Measurements from ENCODE around the gene CREB5. TPM values are rescaled to one million over a fixed set of nuclear protein-coding genes. Genes with fewer than 3 reads are reported as not detected.

CREB5 gene
- total and polyA plus RNA-seq, 2 donors (not counting 3 experiments of a cell fraction or from before 2014, with no cell fraction given) = 19.6 to 28.4 TPM

GRCh38 chr7:28717445-28718054 lies 305.2 kb downstream of the CREB5 start:
- peaks cover 3% of the 10 kb centered on the region for H4K20me1 ChIP-seq (replicated peaks; ENCODE audit: control insufficient read depth, extremely low read depth, insufficient read depth, low read length)
- intact Hi-C loops (cut with micrococcal nuclease) (no loop called here), dilution Hi-C loops (cut with MboI; ENCODE audit: extremely low pct_ligation_motif_present, low sequenced_read_pairs) (no loop called here)
- no peak overlapping the region for H2AFZ ChIP-seq (ENCODE audit: low read depth, low read length)
- H3K4me3 ChIP-seq (replicated peaks in 1 of 3; ENCODE audit: insufficient read depth in 1 of 3, low read depth in 1 of 3, low read length in 3 of 3) = no peak overlapping the region
- H3K79me2 ChIP-seq (ENCODE audit: control insufficient read depth, insufficient read depth, low read length) = no peaks in the 10 kb centered on the region
- TF ChIP-seq POLR2A (IDR thresholded peaks at IDR 0.05; ENCODE audit: low read depth, low read length) (no peak), FOS (IDR thresholded peaks at IDR 0.05; ENCODE audit: borderline replicate concordance, insufficient read depth, low read length) (no peak), POLR2AphosphoS5 (IDR thresholded peaks at IDR 0.05; ENCODE audit: insufficient read depth, low read depth, low read length) (no peak), MYC (IDR thresholded peaks at IDR 0.05; ENCODE audit: low read depth, low read length) (no peak), MAX (IDR thresholded peaks at IDR 0.05; ENCODE audit: insufficient read depth, insufficient read length) (no peak), EZH2 (IDR thresholded peaks at IDR 0.05; ENCODE audit: borderline replicate concordance, low read depth, low read length, severe bottlenecking) (no peak), JUN (IDR thresholded peaks at IDR 0.05; ENCODE audit: borderline replicate concordance, insufficient read depth, insufficient read length, low read depth) (no peak), GATA2 (IDR thresholded peaks at IDR 0.05; ENCODE audit: insufficient read depth, insufficient read length, low read depth, low read length) (no peak)
- TF ChIP-seq, protein P1, sequence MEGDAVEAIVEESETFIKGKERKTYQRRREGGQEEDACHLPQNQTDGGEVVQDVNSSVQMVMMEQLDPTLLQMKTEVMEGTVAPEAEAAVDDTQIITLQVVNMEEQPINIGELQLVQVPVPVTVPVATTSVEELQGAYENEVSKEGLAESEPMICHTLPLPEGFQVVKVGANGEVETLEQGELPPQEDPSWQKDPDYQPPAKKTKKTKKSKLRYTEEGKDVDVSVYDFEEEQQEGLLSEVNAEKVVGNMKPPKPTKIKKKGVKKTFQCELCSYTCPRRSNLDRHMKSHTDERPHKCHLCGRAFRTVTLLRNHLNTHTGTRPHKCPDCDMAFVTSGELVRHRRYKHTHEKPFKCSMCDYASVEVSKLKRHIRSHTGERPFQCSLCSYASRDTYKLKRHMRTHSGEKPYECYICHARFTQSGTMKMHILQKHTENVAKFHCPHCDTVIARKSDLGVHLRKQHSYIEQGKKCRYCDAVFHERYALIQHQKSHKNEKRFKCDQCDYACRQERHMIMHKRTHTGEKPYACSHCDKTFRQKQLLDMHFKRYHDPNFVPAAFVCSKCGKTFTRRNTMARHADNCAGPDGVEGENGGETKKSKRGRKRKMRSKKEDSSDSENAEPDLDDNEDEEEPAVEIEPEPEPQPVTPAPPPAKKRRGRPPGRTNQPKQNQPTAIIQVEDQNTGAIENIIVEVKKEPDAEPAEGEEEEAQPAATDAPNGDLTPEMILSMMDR (IDR thresholded peaks at IDR 0.05; ENCODE audit: extremely low read depth in 1 of 2, insufficient read depth in 1 of 2, low read depth in 1 of 2, low read length in 2 of 2) = no peak
- ChIA-PET CTCF (interaction anchor here (0.6 to 1.7 kb wide), 6 partner anchors 12 to 161 kb away, joined by 3 to 5 read pairs (median 4); no protein-coding TSS in a partner anchor), POLR2A (no interaction called here)
- H3K4me1 ChIP-seq (ENCODE audit: control insufficient read depth, extremely low read depth, insufficient read depth, low read length) = peaks cover 6% of the 10 kb centered on the region
- no peaks in the 10 kb centered on the region for H3K9me1 ChIP-seq (replicated peaks; ENCODE audit: control insufficient read depth, extremely low read depth, insufficient read depth, low read length)
- no peaks in the 10 kb centered on the region for H3K27me3 ChIP-seq (ENCODE audit: control insufficient read depth in 2 of 2, insufficient read depth in 2 of 2, low read length in 2 of 2)
- DNase-seq (ENCODE audit: low read depth, low spot score) (no peak), FAIRE-seq (no peak)
- no peaks in the 10 kb centered on the region for H3K9me3 ChIP-seq (replicated peaks; ENCODE audit: control insufficient read depth, insufficient read depth, low read length)
- no peak overlapping the region for H3K4me2 ChIP-seq (ENCODE audit: insufficient read depth, low read length)
- H3K27ac ChIP-seq (ENCODE audit: insufficient read depth, low read depth, low read length) = no peak overlapping the region
- BruUV-seq (replicated peaks) = no TSS peak
- H3K36me3 ChIP-seq (ENCODE audit: control insufficient read depth in 2 of 2, extremely low read depth in 1 of 2, insufficient read depth in 2 of 2, low read length in 2 of 2) = peaks cover 2 to 3% of the 10 kb centered on the region in 2 experiments
- H3K9ac ChIP-seq (replicated peaks; ENCODE audit: extremely low read depth, insufficient read depth, low read length) = no peak overlapping the region

Measured in endothelial cell of umbilical vein (primary cell).